ENCODE results near the gene BBX.

The BBX gene

GRCh38 chr3:107662586-107662985 is 139.8 kb downstream of the BBX start:
- TF ChIP-seq, protein P1, sequence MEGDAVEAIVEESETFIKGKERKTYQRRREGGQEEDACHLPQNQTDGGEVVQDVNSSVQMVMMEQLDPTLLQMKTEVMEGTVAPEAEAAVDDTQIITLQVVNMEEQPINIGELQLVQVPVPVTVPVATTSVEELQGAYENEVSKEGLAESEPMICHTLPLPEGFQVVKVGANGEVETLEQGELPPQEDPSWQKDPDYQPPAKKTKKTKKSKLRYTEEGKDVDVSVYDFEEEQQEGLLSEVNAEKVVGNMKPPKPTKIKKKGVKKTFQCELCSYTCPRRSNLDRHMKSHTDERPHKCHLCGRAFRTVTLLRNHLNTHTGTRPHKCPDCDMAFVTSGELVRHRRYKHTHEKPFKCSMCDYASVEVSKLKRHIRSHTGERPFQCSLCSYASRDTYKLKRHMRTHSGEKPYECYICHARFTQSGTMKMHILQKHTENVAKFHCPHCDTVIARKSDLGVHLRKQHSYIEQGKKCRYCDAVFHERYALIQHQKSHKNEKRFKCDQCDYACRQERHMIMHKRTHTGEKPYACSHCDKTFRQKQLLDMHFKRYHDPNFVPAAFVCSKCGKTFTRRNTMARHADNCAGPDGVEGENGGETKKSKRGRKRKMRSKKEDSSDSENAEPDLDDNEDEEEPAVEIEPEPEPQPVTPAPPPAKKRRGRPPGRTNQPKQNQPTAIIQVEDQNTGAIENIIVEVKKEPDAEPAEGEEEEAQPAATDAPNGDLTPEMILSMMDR (IDR thresholded peaks at IDR 0.05; ENCODE audit: borderline replicate concordance, control extremely low read depth, extremely low read depth, insufficient read depth, missing control alignments) = no peak
- in situ Hi-C loops (cut with MboI; ENCODE audit: low sequenced_read_pairs, unreplicated experiment) = no loop called here
- DNase-seq (ENCODE audit: low spot score) = no peak

DNA sequence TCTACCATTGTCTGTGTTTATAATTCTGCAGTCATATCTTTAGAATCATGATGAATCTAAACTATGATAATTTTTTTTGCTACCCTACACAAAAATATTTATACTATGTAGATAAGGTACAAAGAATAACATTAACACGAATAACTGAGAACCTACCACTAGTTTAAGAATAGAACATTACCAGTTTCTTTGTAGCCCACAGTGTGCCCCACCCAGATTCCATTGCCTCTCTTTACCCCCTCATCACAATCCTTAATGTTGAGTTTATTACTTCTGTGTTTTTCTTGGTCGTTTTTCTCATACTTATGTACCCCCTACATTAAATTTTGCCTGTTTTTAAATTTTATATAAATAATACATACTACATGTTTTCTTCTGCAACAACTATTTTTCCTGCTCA is 140.5 kb downstream of the BBX start:
- no peak for DNase-seq (ENCODE audit: low spot score)
- in situ Hi-C loops (cut with MboI; ENCODE audit: low sequenced_read_pairs, unreplicated experiment) = no loop called here
- TF ChIP-seq, protein P1 (IDR thresholded peaks at IDR 0.05; ENCODE audit: borderline replicate concordance, control extremely low read depth, extremely low read depth, insufficient read depth, missing control alignments) = no peak

GRCh38 chr3:107664614-107665013 is 141.9 kb downstream of the BBX start:
- in situ Hi-C loops (cut with MboI; ENCODE audit: low sequenced_read_pairs, unreplicated experiment) = no loop called here
- TF ChIP-seq, protein P1 (IDR thresholded peaks at IDR 0.05; ENCODE audit: borderline replicate concordance, control extremely low read depth, extremely low read depth, insufficient read depth, missing control alignments) = no peak
- no peak for DNase-seq (ENCODE audit: low spot score)

DNA sequence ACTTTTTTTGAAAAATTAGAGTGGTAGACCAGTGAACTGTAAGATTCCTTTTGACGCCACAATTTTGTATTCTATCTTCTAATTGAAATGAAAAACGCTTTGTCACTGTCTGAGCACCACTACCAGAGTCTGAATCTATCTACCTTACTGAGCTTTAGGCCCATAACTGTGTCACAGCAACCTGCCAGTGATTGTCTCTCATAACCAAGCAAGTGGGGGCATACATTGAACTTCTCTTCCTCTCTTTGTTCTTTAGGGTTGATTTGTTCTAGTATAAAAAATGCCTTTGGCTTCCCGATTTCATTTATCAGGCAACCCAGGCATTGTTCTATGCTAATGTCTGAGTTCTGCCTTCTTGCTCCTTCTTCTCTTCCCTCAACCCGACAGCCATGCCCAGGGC is 142.6 kb downstream of the BBX start:
- in situ Hi-C loops (cut with MboI; ENCODE audit: low sequenced_read_pairs, unreplicated experiment) = no loop called here
- DNase-seq (ENCODE audit: low spot score) = no peak
- TF ChIP-seq, protein P1 (IDR thresholded peaks at IDR 0.05; ENCODE audit: borderline replicate concordance, control extremely low read depth, extremely low read depth, insufficient read depth, missing control alignments) = no peak

GRCh38 chr3:107666853-107667252 is 144.1 kb downstream of the BBX start:
- TF ChIP-seq, protein P1 (IDR thresholded peaks at IDR 0.05; ENCODE audit: borderline replicate concordance, control extremely low read depth, extremely low read depth, insufficient read depth, missing control alignments) = no peak
- DNase-seq (ENCODE audit: low spot score) = no peak
- in situ Hi-C loops (cut with MboI; ENCODE audit: low sequenced_read_pairs, unreplicated experiment) = no loop called here

- TF ChIP-seq, protein P1 (IDR thresholded peaks at IDR 0.05; ENCODE audit: borderline replicate concordance, control extremely low read depth, extremely low read depth, insufficient read depth, missing control alignments) = no peak
- DNase-seq (ENCODE audit: low spot score) = no peak
- in situ Hi-C loops (cut with MboI; ENCODE audit: low sequenced_read_pairs, unreplicated experiment) = no loop called here
Measured at GRCh38 chr3:107668416-107668815, 145.7 kb downstream of the BBX start.

DNA sequence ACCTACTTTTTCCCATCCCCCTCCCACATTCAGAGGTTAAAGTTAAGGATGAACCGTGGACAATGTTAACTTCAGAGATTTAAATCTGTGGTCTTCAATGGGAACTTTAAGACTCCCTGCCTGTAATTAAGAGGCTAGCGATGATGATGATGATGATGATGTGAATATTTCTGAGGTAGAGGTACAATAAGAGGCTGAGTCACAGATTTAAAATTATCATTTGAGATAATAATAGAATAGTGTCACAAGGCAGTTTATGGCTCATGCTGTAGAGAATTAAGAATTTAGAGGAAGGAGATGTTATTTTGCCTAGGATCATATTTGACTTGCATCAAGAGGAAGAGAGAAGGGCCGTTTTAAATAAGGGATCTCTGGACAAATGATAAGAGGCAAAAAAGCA is 146.2 kb downstream of the BBX start:
- in situ Hi-C loops (cut with MboI; ENCODE audit: low sequenced_read_pairs, unreplicated experiment) = no loop called here
- DNase-seq (ENCODE audit: low spot score) = no peak
- TF ChIP-seq, protein P1 (IDR thresholded peaks at IDR 0.05; ENCODE audit: borderline replicate concordance, control extremely low read depth, extremely low read depth, insufficient read depth, missing control alignments) = no peak

Data from GM13976 (cell line).